Brain pericyte (primary cell): Measurements from ENCODE around the gene FES.

Experiments used
- DNase-seq: peaks from one replicate; pipeline ENCODE4 v3.0.0-alpha.2; 2012; ENCODE audit warnings: low read depth, low spot score

FES gene

GRCh38 chr15:90876046-90876445, 8.3 kb upstream of the FES start:
- no peak for DNase-seq

GRCh38 chr15:90876512-90877170, 7.7 kb upstream of the FES start:
- DNase-seq = no peak

GRCh38 chr15:90877315-90877714, 7.0 kb upstream of the FES start:
- no peak for DNase-seq

GRCh38 chr15:90877996-90878395, 6.3 kb upstream of the FES start:
- no peak for DNase-seq

- DNase-seq = no peak
Measured at GRCh38 chr15:90878660-90879059, 5.6 kb upstream of the FES start.

- no peak for DNase-seq
Measured at GRCh38 chr15:90879730-90880366, 4.5 kb upstream of the FES start.

- no peak for DNase-seq
Measured at GRCh38 chr15:90880381-90881145, 3.7 kb upstream of the FES start.

- DNase-seq = no peak
Measured at GRCh38 chr15:90881181-90881977, 2.9 kb upstream of the FES start.

- no peak for DNase-seq
Measured at GRCh38 chr15:90881978-90882721, 2.2 kb upstream of the FES start.

GRCh38 chr15:90882781-90883525, 1.4 kb upstream of the FES start:
- no peak for DNase-seq

- no peak for DNase-seq
Measured at GRCh38 chr15:90883526-90883975, 753 bp upstream of the FES start.

- DNase-seq = no peak
Measured at GRCh38 chr15:90884719-90885431, 571 bp downstream of the FES start.

- no peak for DNase-seq
Measured at GRCh38 chr15:90885432-90886290, 1.4 kb downstream of the FES start.

GRCh38 chr15:90886291-90886614, 1.9 kb downstream of the FES start:
- no peak for DNase-seq

- no peak for DNase-seq
Measured at GRCh38 chr15:90887037-90887481, 2.8 kb downstream of the FES start.

- no peak for DNase-seq
Measured at GRCh38 chr15:90889313-90889730, 5.0 kb downstream of the FES start.

- no peak for DNase-seq
Measured at GRCh38 chr15:90889736-90890456, 5.6 kb downstream of the FES start.

- no peak for DNase-seq
Measured at GRCh38 chr15:90890839-90891238, 6.5 kb downstream of the FES start.
